HG03575 (cell line): Measurements from ENCODE around the gene HDAC9.

Experiments used
- ATAC-seq: cut with Tn5 transposase; IDR thresholded peaks from one replicate; pipeline ENCODE4 v1.9.1; 2021; ENCODE audit not compliant: unreplicated experiment, insufficient number of reproducible peaks, low FRiP score; ENCODE audit errors: extremely low read depth

Gene HDAC9

DNA sequence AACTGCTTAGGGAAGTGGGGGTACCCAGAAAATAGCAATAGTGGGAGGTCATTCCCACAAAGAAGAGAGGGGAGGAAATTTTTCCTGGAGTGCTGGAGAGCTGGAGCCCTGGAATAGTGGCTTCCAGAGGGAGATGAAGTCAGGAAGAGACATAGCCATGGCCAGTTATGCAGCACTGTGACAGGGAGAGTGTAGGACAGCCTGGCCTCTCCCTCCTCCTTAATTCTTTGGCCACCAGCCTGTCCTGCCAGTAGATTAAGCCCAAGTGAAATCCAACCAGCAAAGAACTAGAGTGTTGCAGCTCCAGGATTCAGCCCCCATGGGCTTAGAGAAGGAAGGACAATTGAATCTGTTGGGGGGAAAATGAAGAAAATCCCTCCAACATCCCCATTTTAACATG is 130.5 kb downstream of the HDAC9 start:
- no peak for ATAC-seq

GRCh38 chr7:18626717-18627116 is 131.2 kb downstream of the HDAC9 start:
- ATAC-seq: no peak

DNA sequence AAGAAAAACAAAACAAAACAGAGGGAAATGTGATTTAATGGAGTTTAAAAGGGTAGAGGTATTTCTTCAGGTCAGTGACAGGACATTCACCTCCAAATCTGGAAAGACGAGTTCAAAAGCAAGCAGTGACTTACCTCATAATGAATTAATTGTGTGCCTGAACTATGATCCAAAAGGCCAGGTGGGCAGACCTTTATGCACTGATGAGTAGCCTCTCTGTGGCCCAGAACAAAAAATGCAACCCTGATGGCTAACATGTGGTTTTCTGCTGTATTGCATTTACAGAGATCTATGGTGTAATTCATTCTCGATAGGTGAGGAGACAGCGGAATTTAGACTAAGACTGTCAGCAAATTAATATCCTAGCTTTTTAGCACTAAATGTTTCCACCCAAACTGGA is 142.0 kb downstream of the HDAC9 start:
- no peak for ATAC-seq

GRCh38 chr7:18638594-18639452 is 143.3 kb downstream of the HDAC9 start:
- ATAC-seq: no peak

- no peak for ATAC-seq
Measured at GRCh38 chr7:18639711-18640110, 144.2 kb downstream of the HDAC9 start.

DNA sequence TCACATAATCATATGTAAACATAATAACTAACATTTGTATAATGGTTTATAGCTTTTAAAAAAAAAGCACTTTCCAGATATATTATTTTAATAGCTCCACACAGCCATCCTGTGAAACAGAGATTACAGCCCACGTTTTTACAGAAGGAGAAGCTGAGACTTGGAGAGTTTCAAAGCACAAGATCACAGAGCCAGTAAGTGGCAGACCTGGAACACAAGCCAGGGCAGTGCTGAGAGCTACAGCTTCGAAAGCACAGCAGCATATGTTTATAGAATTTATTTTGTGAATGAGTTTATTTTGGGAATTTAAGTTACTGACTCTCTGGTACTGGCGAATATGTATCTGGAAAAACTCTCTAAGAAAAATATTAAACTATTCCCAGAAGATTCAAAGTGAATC is 149.4 kb downstream of the HDAC9 start:
- ATAC-seq: no peak

DNA sequence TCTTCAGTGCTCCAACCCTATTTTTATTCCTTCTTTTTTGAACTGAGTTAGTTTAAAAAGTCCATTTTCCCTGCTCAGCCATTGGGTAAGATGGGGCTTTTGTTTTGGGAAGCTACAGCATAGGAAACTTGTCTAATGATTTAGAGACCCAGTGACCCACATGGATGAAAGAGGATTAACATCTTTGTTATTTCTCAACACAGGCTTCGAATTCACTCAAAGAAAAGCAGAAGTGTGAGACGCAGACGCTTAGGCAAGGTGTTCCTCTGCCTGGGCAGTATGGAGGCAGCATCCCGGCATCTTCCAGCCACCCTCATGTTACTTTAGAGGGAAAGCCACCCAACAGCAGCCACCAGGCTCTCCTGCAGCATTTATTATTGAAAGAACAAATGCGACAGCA is 152.0 kb downstream of the HDAC9 start:
- no peak for ATAC-seq

- no peak for ATAC-seq
Measured at GRCh38 chr7:18648849-18649758, 153.6 kb downstream of the HDAC9 start.

DNA sequence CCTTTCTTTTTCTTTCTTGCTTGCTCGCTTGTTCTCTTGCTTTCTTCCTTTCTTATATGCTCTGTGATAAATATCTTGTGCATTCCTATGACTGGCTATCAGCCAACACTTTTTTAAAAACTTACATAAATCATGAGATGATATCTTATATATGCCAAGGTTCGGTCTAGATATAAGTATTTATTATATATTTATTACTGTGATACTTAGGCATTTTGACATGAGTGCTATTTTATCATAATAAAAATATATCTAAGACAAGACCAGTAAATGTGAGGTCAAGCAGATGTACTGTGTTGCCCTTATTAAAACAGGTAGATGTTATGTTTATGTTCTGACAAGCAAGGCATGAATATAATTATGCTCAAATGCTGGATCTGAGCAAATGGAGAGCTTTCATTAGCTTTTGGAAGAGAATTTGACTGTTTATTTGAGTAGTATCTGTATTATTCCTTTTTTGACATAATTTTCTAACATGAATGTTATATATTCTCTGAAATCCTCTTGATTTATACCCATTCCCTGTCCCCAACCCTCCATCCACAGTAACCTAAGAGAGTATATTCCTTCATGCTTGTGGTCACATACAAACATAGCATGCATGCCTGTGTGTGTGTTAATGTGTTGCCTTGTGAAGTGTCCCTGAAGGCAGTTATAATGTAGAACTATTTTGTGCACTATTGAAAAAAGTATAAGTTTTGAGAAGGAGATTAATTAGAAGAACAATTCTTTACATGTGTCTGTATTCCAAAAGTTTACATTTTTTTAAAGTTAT is 158.0 kb downstream of the HDAC9 start:
- ATAC-seq: no peak

GRCh38 chr7:18654709-18655108 is 159.2 kb downstream of the HDAC9 start:
- ATAC-seq: no peak

DNA sequence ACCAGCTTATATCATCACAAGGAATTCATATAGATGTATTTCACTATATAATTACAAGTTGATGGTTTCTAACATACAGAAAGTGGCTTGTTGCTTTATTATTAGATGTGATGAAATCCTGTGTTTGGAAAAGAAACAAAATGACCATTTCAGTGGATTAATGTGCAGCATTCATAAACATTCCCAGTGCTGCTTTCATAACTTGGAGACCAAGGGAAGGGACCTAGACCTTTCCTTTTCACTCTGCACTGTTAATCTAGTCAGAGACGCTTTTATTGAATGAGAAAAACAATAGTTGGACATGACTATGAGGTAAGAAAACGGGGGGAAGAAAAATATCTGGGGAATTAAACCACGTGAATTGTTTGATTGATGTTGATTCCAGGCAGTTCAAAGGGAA is 160.0 kb downstream of the HDAC9 start:
- ATAC-seq: no peak

GRCh38 chr7:18655912-18656311 is 160.4 kb downstream of the HDAC9 start:
- no peak for ATAC-seq

DNA sequence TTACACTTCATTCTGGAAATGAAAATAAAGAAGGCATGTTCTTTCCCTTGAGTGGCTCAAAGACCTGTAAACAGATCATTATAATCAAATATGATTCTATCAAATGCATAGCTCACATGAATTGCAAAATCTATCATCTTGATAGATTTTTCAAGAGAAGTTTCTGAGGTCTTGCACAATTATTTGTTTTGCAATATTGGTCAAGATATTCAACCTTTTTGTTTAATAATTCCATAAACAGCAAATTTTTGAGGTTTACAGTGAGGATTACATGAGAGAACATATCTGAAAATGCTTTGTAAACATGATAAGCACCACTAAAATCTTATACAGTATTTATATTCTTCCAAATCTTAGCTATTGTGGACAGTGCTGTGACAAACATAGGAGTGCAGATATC is 160.8 kb downstream of the HDAC9 start:
- no peak for ATAC-seq

GRCh38 chr7:18659746-18660145 is 164.2 kb downstream of the HDAC9 start:
- no peak for ATAC-seq

GRCh38 chr7:18663321-18663720 is 167.8 kb downstream of the HDAC9 start:
- no peak for ATAC-seq

DNA sequence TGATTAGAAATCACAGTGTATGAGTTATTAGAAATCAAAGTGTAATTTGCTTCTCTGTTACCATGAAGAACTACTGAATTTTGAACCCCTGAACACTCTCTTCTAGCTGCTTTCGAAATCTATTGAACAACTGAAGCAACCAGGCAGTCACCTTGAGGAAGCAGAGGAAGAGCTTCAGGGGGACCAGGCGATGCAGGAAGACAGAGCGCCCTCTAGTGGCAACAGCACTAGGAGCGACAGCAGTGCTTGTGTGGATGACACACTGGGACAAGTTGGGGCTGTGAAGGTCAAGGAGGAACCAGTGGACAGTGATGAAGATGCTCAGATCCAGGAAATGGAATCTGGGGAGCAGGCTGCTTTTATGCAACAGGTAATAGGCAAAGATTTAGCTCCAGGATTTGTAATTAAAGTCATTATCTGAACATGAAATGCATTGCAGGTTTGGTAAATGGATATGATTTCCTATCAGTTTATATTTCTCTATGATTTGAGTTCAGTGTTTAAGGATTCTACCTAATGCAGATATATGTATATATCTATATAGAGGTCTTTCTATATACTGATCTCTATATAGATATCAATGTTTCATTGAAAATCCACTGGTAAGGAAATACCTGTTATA is 170.7 kb downstream of the HDAC9 start:
- peak; percentile 86 for ATAC-seq

DNA sequence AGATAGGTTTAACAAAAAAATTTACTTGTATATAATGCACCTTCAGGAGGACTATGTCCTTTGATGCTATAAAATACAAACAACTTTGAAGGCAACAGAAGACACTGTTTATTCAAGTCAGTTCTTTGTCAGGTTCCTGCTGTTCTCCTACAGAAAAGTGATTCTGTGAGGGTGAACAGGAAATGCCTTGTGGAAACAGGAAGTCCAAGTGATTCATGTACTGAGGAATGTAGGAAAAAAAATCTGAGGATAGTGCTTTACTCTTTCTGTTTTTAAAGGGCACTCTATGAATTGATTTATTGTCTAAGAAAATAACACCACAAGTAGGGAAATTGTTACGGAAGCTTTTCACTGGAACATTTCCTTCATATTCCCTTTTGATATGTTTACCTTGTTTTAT is 171.9 kb downstream of the HDAC9 start:
- no peak for ATAC-seq

DNA sequence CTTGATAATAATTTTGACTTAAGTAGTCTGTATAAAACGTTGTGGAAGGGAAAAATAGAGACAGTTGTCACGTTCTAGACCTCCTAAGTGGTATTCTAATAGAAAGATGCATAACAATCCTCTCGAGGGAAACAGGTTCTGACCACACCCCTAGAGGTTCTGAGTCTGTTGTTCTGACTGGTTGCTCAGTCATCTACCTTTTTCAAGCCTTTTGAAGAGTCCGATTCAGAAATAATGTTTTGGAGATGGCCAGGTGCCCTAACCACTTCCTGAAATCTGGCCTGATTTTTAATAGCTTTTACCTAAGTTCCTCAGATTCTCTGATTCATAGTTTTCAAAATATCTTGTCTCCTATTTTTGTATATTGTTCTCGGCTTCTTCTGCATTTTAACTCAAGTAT is 175.6 kb downstream of the HDAC9 start:
- ATAC-seq: no peak

DNA sequence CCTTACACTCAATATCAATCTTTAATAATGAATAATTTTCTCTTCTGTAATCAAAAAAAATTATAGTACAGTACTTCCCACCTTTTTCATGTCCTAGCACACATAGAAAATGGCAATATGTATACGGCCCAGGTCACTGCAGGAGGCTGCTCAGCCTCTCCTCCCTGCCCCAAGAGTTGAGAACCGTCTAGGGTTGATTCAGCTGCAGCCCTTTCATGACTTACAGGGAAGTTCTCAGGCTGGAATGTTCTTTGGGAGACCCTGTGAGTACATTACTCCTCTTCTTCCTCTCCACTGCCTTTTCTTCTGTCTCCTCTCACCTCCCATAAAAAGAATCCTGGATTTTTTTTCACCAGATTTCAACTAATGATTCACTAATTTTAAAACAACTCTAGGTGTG is 180.0 kb downstream of the HDAC9 start:
- no peak for ATAC-seq
